ENCODE data around the gene KIFC1.

GRCh38 chr6:33417903-33418689 is 26.5 kb downstream of the KIFC1 start, which contains the start of gene CUTA:
- no peak for TF ChIP-seq TAF1 (IDR thresholded peaks at IDR 0.05; ENCODE audit: borderline replicate concordance, low read depth, low read length)
- TF ChIP-seq POLR2A (IDR thresholded peaks at IDR 0.05; ENCODE audit: low read depth, low read length), result peak; percentile 52; the same call in 1 of the 2 replicates
